GM21619 (cell line): ENCODE measurements around the gene CLCN6.

ENCODE experiments used
- ATAC-seq: cut with Tn5 transposase; IDR thresholded peaks from one replicate; pipeline ENCODE4 v1.9.1; 2021; ENCODE audit not compliant: unreplicated experiment

Gene CLCN6

DNA sequence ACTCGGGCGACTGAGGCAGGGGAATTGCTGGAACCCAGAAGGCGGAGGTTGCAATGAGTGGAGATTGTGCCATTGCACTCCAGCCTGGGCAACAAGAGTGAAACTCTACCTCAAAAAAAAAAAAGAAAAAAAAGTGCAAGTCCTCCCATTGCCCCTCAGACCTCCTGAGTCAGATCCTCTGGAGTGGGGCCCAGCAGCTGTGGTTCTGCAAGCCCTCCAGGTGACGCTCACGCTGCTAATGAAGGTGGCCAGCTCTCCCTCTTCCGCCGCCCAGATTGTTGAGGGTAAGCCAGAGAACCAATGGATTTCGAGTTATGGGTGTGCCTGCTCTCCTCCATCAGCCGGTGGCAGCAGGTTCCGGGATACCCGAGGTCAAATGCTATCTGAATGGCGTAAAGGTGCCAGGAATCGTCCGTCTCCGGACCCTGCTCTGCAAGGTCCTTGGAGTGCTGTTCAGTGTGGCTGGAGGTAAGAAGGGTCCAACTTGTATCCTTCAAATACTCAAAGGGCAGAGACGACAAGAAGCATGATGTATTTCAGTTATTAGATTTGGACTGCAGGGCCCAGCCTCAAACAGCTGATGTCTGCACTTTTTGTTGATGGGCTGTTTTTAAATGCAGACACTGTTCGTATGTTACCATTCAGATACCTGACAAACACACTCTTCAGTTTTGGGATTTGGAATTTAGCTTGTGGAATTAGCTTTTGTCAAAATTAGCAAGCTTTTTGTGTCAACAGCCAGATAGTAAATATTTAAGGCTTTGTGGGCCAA, 17.6 kb downstream of the CLCN6 start:
- no peak for ATAC-seq

DNA sequence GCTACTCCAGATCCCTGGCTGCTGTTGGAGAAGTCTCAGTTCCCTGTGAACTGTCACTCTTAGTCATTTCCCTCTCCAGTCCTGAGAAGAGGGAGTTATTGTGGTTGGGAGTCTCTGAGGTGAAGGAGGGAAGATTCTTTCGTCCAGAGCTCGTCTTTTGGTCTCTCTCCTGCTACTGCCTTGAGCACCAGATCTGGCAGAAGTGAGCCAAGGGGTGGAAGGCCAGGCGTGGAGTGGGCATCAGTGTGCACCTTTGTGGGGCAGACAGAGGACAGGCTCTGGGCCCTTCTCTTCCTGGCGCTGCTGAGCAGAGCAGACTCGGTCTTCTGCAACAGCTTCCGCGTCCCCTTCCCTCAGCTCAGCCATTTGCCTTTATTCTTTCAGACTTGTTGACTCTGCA, 19.1 kb downstream of the CLCN6 start:
- no peak for ATAC-seq

DNA sequence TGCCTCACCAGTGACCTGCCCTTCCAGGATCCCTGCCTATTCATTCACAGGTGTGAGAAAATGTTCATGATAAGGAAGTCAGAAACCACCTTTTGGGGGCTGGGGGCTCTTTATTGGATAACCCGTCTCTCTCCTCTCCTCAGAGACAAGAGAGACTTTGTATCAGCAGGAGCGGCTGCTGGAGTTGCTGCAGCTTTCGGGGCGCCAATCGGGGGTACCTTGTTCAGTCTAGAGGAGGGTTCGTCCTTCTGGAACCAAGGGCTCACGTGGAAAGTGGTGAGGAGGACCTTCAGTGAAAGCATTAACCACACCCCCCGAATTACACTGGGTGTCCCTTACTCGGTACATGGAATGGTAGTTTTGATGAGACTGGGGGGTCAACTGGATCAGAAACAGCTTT, 21.0 kb downstream of the CLCN6 start:
- no peak for ATAC-seq

DNA sequence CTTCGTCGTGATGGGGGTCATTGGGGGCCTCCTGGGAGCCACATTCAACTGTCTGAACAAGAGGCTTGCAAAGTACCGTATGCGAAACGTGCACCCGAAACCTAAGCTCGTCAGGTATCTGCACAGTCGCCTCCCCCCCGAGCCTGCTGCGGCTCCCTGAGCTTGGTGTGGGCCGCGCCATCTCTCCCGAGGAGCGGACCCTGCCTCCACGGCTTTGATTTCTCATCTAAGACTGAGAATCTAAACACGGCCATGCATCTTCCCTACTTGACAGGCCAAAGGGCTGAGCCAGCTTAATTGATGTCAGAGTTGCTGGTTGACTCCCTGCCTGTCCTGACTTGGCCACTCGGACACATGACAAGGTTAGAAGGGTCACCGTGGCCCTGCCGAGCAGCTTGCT, 22.5 kb downstream of the CLCN6 start:
- no peak for ATAC-seq

DNA sequence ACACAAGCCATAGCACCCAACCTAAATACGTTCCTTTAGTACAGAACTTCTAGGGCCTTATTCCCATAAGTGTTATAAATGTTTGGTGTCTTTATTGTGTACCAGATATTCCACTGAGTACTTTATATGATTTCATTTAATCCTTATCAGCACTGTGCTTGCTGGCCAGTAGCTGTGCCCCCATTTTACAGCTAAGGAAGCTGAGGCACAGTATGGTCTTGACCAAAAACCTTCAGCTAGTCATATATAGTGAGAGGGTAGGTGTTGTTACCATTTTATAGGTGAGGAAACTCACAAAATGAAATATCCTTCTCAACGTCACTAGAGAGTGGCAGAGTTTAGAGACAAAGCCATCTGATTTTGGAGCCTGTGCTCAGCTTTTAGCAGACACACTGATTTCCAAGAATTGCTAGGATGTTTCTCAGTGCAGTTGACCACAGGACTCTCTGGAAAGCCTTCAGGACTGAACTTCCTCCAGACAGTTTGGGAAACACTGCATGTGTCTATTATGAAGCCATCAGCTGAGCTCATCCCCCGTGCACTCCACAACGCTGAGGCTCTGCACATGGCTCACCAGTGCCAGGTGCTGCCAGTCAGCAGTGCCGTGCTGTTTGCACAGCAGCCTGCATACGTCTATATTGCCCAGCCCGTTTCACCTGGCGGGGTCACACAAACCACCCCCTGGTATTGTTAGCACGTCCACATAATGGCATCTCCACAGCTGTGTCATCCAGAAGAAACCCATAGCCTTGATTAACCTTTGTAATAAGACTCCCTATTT, 26.1 kb downstream of the CLCN6 start:
- ATAC-seq: no peak

DNA sequence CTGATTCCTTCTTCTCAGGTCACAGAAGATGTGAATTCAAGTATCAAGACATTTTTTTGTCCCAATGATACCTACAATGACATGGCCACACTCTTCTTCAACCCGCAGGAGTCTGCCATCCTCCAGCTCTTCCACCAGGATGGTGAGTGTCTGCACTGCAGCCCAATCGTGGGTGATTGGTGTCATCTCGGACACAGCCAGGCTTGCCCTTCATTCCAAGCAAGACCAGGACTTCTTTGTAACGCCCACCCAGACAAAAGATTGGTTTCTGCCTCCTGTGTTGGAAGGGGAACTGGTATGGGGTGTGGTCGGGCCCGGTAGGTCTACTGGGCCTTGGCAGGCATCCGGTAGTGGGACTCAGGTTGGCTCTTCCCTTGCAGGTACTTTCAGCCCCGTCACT, 27.5 kb downstream of the CLCN6 start:
- ATAC-seq: no peak

DNA sequence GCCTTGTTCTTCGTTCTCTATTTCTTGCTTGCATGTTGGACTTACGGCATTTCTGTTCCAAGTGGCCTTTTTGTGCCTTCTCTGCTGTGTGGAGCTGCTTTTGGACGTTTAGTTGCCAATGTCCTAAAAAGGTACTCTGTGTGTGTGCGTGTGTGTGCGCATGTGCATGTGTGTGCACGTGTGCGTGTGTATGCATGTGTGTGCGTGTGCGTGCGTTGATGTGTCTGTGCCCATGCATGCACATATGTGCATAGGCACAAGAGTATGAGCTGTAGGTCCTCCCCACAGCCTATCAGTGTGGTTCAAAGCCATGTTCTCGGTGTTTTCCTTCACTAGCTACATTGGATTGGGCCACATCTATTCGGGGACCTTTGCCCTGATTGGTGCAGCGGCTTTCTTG, 27.9 kb downstream of the CLCN6 start:
- no peak for ATAC-seq

DNA sequence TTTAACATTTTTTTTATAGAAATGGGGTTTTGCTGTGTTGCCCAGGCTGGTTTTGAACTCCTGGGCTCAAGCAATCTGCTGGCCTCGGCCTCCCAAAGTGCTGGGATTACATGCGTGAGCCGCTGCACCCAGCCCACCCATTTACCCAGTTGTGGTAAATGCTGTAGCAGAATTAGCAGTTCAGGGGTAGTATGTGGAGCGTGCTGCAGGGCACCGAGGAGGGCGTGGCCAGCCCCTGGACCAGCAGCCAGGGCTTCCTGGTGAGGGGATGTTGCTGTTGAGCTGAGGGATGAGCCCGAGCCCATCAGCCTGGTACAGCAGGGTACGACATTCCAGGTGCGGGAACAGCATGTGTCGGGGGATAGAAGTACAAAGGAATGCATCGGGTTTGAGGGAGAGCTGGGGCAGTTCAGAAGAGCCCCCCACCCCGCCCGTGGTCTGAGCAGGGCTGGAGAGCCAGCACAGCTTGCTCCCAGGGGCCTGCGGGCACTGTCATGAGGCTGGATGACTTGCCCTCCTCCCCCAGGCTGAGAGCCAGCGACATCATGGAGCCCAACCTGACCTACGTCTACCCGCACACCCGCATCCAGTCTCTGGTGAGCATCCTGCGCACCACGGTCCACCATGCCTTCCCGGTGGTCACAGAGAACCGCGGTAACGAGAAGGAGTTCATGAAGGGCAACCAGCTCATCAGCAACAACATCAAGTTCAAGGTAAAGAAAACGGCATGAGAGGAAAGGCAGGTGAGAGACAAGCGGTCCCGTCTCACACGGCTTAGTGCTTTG, 29.6 kb downstream of the CLCN6 start:
- ATAC-seq: no peak

DNA sequence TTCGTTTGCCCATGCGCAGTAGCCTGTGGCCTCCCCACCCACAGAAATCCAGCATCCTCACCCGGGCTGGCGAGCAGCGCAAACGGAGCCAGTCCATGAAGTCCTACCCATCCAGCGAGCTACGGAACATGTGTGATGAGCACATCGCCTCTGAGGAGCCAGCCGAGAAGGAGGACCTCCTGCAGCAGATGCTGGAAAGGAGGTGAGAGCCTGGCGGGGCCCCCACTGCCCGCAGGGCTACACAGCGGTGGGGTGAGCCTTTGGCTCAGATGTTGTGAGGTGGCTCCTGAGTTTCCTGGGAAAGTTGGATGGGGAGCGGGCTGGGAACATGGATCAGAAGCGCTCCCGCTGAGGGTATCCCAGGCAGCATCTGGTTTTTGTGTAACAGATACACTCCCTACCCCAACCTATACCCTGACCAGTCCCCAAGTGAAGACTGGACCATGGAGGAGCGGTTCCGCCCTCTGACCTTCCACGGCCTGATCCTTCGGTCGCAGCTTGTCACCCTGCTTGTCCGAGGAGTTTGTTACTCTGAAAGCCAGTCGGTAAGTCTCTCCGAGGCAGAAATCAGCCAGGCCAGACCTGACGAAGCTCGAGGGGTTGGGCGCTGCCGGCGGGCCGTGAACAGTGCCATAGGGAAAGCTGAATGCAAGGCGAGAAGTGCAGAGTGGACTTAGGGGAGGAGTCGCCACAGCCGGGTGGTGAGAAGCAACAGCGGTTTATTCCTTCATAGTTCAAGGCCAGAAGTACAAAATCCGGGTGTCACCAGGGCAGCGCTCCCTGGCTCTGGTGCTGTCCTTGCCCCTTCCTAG, 31.2 kb downstream of the CLCN6 start:
- ATAC-seq: no peak

DNA sequence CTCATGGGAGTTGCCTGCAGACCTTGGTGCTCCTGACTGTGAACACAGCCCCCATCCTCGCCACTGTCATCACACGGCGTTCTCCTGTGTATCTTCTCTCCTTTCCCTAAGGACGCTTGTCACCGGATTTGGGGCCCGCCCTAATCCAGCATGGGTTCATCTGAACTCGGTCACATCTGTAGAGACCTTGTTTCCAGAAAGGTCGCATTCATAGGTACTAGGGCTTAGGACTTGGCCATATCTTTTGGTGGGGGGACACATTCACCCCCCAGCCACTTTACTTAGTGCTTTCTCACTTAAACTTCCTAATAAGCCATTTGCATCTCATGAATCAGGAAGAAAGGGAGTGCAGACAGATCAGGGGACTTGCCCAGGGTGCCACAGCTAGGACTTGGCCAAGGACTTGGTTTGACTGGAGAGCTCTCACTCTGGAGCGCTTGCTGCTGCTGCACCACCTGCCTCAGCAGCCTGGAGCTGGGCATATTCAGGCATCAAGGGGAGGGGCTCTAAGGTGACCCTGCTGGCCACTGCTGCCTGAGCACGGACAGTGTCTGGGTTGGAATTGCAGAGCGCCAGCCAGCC, 31.9 kb downstream of the CLCN6 start:
- ATAC-seq: no peak

DNA sequence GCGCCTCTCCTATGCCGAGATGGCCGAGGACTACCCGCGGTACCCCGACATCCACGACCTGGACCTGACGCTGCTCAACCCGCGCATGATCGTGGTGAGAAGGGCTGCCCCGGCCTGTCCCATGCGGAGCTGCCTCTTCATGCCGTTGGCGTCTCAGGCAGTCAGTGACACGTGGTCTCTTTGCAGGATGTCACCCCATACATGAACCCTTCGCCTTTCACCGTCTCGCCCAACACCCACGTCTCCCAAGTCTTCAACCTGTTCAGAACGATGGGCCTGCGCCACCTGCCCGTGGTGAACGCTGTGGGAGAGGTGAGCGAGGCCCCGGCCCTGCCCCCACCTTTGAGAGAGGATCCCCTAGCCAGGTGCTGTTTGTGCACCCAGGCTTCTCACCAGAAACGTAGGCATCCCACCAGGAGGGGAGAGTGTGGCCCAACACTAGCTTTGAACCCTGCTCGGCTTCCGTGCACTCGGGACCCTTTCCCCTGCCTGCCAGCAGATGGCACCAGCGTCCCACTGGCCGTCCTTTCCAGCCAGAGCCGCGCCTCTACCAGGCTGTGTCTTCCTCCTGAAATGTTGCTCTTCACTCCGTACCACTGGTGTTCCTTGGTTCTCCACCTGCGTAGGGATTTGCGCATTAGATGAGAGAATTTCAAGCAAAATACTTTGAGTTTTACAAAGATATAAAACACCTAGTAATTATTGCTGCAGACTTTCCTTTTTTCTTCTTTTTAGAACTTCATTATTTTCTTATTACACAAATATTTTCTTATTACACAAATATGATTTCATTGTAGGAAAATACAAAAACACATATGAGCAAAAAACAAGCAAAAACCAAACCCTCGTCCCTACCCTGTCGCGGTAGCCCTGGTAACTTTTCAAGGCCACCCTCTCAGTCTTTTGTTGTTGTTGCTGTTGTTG, 32.6 kb downstream of the CLCN6 start:
- no peak for ATAC-seq

DNA sequence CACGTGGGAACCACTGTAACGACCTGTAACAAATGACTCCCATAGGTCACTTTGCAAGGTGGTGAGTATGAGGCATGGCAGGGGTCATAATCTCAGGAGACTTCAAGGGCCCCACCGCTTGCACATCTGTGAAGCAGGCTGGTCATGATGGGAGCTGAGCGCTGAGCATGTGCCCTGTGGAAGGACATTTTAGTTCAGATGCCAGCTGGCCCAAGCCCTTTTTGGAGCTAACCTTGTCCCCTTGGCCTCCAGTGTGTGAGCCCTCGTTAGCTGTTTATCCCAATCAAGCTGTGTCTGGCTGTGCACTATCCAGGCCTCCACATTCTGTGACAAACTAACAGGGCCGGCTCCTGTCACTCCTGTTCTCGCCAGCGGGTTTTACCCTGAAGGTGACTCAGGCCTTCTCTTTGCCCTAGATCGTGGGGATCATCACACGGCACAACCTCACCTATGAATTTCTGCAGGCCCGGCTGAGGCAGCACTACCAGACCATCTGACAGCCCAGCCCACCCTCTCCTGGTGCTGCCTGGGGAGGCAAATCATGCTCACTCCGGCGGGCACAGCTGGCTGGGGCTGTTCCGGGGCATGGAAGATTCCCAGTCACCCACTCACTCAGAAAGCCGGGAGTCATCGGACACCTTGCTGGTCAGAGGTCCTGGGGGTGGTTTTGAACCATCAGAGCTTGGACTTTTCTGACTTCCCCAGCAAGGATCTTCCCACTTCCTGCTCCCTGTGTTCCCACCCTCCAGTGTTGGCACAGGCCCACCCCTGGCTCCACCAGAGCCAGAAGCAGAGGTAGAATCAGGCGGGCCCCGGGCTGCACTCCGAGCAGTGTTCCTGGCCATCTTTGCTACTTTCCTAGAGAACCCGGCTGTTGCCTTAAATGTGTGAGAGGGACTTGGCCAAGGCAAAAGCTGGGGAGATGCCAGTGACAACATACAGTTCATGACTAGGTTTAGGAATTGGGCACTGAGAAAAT, 34.0 kb downstream of the CLCN6 start:
- ATAC-seq: no peak

DNA sequence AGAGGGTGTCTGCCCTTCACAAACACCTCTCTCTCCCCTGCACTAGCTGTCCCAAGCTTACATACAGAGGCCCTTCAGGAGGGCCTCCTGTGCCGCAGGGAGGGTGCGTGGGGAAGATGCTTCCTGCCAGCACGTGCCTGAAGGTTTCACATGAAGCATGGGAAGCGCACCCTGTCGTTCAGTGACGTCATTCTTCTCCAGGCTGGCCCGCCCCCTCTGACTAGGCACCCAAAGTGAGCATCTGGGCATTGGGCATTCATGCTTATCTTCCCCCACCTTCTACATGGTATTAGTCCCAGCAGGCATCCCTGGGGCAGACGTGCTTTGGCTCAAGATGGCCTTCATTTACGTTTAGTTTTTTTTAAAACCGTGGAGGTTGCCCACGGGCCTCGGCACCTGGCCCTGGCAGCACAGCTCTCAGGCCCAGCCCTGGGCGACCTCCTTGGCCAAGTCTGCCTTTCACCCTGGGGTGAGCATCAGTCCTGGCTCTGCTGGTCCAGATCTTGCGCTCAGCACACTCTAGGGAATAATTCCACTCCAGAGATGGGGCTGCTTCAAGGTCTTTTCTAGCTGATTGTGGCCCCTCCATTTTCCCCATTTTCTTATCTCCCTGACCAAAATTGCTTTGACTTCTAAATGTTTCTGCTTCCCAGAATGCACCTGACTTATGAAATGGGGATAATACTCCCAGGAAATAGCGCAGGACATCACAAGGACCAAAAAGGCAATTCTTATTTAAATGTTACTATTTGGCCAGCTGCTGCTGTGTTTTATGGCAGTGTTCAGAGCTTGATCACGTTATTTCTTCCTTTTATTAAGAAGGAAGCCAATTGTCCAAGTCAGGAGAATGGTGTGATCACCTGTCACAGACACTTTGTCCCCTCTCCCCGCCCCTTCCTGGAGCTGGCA, 35.5 kb downstream of the CLCN6 start:
- ATAC-seq: no peak

DNA sequence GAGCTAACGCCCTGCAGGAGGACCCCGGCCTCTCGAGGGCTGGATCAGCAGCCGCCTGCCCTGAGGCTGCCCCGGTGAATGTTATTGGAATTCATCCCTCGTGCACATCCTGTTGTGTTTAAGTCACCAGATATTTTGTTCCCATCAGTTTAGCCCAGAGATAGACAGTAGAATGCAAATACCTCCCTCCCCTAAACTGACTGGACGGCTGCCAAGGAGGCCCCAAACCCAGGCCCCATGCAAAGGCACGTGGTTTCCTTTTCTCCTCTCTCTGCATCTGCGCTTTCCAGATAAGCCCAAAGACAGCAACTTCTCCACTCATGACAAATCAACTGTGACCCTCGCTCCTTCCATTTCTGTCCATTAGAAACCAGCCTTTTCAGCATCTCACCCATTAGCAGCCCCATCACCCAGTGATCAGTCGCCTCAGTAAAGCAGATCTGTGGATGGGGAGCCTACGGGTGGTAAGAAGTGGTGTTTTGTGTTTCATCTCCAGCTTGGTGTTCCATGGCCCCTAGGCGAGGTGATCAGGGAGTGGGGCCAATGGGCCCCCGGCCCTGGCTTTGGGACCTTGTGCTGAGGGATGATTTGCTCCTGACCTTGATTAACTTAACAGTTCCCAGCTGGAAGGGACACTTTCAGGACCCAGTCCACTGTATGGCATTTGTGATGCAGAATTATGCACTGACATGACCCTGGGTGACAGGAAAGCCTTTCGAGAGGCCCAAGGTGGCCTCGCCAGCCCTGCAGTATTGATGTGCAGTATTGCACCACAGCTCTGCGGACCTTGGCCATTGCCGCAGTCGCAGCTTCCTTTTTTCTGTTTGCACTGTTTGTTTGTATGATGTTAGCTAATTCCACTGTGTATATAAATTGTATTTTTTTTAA, 36.4 kb downstream of the CLCN6 start:
- ATAC-seq: no peak

DNA sequence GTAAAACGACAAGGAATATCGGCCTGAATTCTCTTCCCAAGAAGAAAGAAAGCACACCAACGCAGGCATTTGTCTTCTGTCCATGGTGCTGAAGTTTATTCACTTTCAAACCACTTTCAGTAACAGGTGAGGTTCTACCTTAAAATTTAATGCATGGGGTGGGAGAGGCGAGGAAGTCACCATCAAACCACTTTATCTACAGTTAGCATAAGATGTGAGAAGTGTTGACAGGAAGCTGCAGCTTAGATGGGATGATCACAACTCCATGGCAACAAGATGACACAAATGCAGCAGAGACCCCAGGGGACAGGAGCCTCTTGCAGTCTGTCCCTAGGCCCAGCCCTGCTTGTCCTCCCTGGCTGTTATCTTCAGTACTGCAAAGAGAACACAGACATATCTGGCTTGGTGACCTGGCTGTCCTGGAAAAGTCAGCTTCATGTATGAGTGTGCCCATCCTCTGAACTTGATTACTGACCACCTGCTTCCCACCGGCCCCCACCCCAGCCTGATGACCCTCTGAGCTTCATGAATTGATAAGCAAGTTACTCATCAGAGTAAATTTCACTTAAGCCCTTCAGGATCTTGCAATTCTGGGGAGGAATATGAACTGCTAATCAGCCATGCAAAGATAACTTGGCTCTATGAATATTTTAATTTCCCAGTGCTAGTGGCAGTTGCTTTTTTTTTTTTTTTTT, 39.8 kb downstream of the CLCN6 start:
- no peak for ATAC-seq
